Fibroblast of lung (primary cell): Measurements from ENCODE around the gene MAP3K7.

Experiments used
- CTCF ChIP-seq, 2 donors: IDR thresholded peaks in 1 of 2; conservative IDR thresholded peaks in 1 of 2; 1 replicate in 1 of 2; 2 replicates in 1 of 2; pipeline ENCODE4 v1.5.1; 2011 to 2012; ENCODE audit warnings: low read length in 2 of 2, control low read depth in 1 of 2, inconsistent platforms in 1 of 2, low read depth in 1 of 2, mild to moderate bottlenecking in 1 of 2
- EZH2 ChIP-seq: IDR thresholded peaks from 2 replicates; pipeline ENCODE4 v1.5.1; 2012; ENCODE audit warnings: low read length, control low read depth, mild to moderate bottlenecking; ENCODE audit errors: missing control alignments

GRCh38 chr6:90478278-90478677 lies 108.6 kb downstream of the MAP3K7 start:
- TF ChIP-seq CTCF (conservative IDR thresholded peaks at IDR 0.05 in 1 of 2, IDR thresholded peaks at IDR 0.05 in 1 of 2; ENCODE audit: low read depth in 1 of 2, low read length in 2 of 2) (no peak), EZH2 (no peak)
